Hematopoietic multipotent progenitor cell treated with erythropoietin and hydrocortisone succinate and interleukin-3 and kit ligand, for 4 days (in vitro differentiated cells): Measurements from ENCODE around the gene REPS1.

ENCODE experiments used
- DNase-seq: peaks from one replicate; pipeline ENCODE4 v3.0.0-alpha.2; 2015

The REPS1 gene, protein sequence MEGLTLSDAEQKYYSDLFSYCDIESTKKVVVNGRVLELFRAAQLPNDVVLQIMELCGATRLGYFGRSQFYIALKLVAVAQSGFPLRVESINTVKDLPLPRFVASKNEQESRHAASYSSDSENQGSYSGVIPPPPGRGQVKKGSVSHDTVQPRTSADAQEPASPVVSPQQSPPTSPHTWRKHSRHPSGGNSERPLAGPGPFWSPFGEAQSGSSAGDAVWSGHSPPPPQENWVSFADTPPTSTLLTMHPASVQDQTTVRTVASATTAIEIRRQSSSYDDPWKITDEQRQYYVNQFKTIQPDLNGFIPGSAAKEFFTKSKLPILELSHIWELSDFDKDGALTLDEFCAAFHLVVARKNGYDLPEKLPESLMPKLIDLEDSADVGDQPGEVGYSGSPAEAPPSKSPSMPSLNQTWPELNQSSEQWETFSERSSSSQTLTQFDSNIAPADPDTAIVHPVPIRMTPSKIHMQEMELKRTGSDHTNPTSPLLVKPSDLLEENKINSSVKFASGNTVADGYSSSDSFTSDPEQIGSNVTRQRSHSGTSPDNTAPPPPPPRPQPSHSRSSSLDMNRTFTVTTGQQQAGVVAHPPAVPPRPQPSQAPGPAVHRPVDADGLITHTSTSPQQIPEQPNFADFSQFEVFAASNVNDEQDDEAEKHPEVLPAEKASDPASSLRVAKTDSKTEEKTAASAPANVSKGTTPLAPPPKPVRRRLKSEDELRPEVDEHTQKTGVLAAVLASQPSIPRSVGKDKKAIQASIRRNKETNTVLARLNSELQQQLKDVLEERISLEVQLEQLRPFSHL

DNA sequence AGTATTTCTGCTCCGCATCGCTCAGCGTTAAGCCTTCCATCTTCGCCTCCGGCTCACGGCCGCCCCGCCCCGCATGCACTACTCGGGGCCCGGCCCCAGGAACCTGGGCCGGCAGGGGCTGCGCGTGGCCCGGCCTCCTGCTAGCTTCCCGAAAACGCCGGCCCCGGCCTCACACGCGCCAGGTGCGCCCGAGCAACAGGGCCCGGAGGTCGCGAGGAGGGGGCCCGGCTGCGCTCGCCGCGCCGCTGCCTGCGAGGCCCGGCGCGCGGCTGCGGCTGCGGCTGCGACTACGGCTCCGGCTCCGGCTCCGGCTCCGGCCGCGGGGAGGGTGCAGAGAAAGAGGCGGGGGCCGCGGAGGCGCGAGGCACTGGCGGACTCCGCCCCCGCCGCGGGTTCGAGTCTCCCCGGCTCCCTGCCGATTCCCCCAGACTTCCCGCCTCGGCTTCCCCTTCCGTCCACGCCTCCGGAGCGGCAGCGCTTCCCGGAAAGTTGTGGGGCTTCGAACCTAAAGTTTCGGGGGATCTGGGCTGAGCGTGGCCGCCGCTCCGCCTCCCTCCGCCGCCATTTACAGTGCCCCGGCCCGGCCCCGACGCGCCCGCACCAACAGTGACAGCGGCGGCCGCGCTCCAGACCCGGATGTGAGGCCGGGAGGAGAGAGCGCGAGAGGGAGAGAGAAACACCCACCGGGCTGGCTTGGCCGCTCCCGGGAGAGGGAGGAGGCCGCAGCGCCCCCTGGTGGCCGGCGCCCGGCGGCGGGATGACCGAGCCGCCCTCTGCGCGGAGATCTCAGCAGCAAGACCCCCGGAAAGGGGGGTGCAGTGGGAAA, at the start of gene REPS1:
TSS of gene REPS1 (minus strand) at position 611 of the 826 bp plus-strand sequence. CDS start at position 40, 571 bp downstream.
- peak; percentile 96 for DNase-seq

DNA sequence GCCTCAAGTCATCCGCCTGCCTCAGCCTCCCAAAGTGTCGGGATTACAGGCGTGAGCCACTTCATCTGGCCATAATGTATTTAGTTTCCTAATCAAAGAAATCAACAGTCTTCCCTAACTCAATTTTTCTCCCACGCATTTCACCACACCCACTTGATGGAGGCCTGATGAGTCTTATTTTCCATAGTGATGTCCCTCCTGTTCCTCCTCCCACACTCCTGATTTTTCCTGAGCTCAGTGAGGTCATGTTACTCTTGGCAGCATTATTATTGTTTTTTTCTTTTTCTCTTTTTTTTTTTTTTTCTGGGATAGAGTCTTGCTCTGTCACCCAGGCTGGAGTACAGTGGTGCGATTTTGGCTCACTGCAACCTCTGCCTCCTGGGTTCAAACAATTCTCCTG, 49.4 kb upstream of the REPS1 start:
- DNase-seq = no peak

GRCh38 chr6:139030228-139030963, 42.3 kb upstream of the REPS1 start:
- DNase-seq = peak; percentile 88

- DNase-seq = peak; percentile 86
Measured at GRCh38 chr6:139029470-139030227, 41.6 kb upstream of the REPS1 start.

DNA sequence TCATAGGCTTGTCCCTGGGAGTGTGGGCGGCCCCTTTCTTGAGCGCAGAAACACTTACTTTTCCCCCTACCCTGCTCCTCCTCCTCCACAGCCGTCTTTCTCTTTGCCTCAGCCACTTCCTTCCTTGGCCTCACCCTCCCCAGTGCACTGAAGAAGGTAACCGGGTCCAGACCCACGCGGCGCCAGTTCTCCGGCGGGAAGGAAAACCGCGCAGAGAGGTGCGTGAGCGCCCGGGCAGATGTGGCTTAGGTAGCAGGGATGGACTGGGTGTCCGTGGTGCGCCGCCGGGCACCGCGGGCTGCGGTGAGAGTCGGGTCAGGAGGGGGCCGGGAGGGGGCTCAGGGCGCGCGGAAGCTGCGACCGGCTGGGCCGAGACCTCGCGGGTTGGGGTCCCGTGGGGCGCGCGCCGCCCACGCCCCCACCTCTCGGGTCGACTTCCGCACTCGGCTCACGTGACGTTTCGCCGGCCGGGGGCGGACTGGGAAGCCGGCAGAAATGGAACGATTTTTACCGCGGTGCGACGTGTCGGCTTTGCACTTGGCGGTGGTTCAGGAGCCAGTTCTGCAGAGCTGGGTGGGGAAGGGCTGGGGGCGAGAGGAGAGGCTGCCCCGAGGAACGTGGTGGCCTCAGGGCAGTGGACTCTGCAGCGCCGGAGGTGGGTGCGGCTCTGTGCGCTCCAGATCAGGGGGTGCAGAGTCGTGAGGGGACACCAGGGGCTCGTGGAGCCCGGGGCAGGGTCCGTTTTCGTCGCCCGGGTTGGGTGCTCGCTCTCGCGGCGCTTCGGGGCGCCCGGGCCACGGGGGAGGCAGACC, 40.8 kb upstream of the REPS1 start, which contains the start of gene ABRACL:
TSS of gene ABRACL (plus strand) at position 88 of the 812 bp plus-strand sequence. CDS start 5,416 bp downstream, outside the sequence.
- DNase-seq = peak; percentile 93

- DNase-seq = no peak
Measured at GRCh38 chr6:139028215-139028657, 40.2 kb upstream of the REPS1 start.

DNA sequence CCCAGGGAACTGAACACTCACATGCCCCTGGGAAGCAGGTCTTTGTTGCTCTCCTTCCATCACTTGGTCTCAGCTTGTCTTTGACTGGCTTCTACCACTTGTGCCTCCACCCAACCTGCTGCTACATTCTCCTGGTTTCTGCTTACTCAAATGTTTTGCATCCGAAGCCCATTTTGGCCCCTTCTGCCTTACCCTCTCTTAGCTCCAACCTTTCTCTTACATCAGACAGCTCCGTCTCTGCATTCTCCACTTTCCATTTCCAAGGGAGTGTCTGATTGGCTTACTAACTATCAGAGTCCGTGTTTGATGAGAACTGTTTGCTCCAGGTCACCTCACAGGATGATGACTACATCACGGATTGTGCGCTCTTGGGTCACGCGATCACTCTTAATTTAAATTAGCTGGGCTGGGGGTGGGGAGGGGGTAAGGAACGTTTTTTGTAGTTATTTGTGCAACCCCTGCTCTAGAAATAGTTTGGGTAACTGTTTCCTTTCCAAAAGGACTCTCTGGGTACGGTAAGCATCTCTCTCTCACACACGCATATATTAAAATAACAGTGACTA, 39.6 kb upstream of the REPS1 start:
- DNase-seq = peak; percentile 77

DNA sequence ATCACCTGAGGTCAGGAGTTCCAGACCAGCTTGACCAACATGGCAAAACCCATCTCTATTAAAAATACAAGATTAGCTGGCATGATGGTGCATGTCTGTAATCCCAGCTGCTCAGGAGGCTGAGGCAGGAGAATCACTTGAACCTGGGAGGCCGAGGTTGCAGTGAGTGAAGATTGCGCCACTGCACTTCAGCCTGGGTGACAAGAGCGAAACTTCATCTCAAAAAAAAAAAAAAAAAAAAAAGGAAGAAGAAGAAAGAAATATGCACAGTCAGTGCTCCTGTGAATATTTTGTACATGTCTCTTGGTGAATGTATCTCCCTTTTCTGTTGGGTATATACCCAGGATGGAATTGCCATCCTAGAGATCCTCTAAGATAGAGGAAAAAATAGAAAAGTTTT, 37.4 kb upstream of the REPS1 start:
- DNase-seq = peak; percentile 28

- DNase-seq = no peak
Measured at GRCh38 chr6:139020689-139021088, 32.6 kb upstream of the REPS1 start.

- DNase-seq = no peak
Measured at GRCh38 chr6:139019722-139020121, 31.7 kb upstream of the REPS1 start.

GRCh38 chr6:139017227-139017626, 29.2 kb upstream of the REPS1 start:
- no peak for DNase-seq

DNA sequence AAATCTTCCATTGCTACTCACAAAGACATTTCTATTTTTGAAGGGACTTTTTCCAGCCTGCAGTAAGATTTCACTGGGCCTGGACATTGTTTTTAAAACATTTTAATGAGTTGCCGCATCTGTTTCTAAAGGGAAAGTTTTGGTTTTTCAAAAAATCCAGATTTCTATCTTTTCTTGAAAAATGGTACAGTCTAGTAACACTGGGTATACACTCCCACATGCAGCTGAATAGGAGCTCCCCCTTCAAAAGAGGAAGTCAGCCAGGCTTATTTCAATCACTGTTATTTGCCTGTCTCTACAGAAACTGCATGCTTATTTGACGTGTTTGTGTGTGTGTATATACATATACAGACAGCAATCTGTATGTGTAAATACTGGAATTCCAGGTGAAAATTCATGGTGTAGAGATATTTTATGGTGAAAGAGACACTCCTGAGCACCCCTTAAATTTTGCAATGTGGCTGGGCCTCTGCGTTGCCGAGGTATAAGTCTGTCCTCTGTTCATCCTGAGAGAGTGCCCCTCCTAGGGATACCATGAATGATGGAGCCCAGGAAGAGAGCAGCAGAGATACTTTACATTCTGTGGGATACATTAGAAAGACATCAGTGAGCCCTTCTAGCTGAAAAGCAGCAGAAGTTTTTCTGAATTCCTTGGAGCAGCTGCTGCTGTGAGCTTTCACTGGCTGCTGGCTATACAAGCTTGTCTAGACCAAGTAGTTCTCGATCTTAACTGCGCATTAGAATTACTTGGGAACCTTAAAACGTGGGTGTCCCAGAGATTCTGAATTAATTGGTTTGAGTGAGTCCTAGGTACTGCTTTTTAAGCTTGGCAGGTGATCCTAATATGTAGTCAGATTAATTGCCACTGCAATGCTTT, 28.5 kb upstream of the REPS1 start:
- peak; percentile 73 for DNase-seq

- DNase-seq = no peak
Measured at GRCh38 chr6:139014945-139015344, 26.9 kb upstream of the REPS1 start.

- DNase-seq = no peak
Measured at GRCh38 chr6:139013185-139013800, 25.2 kb upstream of the REPS1 start.

DNA sequence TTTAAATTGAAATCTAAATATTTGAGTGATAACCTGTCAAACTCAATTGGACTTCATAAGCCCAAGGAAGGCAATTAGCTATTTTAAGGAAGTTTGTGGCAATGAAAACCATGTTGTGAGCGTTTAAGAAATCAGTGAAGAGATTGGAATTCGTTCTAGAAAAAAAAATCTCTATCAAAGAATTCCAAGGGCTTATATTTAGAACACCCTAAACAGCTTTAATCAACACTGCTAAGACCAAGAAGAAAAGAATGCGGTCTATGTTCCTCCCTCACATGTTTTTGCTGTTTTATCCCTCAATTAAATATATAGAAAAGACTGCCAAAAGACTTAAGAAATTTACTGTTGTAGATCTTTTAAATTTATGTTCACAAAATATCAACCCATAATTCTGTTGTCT, 23.9 kb upstream of the REPS1 start:
- DNase-seq = no peak

DNA sequence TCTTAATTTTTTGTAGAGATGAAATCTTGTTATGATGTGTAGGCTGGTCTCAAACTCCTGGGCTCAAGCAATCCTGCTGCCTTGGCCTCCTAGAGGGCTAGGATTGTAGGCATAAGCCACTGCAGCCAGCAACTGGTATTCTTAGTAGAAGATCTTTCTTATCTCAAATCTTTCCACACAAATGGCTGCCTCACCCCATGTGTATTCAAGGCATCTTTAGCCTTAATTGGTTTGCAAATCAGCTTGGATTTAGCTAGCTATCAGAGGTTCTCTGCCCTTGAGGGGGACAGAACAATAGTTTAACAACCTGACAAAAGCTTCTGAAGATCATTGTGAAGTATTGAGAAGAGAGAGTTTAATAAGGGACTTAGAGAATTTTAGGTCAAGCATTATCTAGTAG, 22.6 kb upstream of the REPS1 start:
- no peak for DNase-seq

DNA sequence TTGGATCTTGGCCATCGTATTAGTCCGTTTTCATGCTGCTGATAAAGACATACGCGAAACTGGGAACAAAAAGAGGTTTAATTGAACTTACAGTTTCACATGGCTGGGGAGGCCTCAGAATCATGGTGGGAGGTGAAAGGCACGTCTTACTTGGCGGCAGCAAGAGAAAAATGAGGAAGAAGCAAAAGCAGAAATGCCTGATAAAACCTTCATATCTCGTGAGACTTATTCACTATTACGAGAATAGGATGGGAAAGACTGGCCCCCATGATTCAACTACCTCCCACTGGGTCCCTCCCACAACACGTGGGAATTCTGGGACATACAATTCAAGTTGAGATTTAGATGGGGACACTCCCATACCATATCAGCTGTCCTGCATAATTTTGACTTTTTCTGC, 20.1 kb upstream of the REPS1 start:
- no peak for DNase-seq

GRCh38 chr6:139007428-139007827, 19.4 kb upstream of the REPS1 start:
- no peak for DNase-seq

GRCh38 chr6:139006477-139006876, 18.4 kb upstream of the REPS1 start:
- DNase-seq = no peak
